ENCODE data around the gene NDUFAF8.
A peak's percentile ranks its signal among the peaks of the same experiment; 100 is the strongest.

NDUFAF8 gene

DNA sequence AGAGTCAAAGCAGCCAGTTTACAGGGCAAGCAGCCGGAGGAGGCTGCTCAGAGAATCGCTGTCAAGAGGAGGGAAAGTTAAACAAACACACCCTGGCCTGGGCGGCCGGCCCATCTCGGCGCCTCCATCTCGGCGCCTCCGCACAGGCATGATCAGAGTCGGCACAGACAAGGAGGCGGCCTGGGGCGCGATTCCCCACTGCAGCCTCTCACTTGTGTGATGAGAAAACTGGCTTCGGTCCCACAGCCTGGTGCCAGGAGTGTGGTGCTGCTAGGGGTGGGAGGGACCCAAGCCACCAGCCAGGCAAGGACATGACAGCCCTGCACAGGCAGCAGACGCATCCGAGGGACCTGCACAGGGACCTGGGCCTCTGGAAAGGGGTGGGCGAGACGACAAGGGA lies 38.3 kb downstream of the NDUFAF8 start:
- peaks cover 60% of the 10 kb centered on the region for H3K36me3 Mint-ChIP-seq
- H3K27me3 Mint-ChIP-seq, result no peaks in the 10 kb centered on the region
- no peak overlapping the region for H3K27ac Mint-ChIP-seq
- H3K4me1 Mint-ChIP-seq, result peaks cover 5% of the 10 kb centered on the region
- H3K9me3 Mint-ChIP-seq, result no peaks in the 10 kb centered on the region
- no peak overlapping the region for H3K4me3 Mint-ChIP-seq
- no peak for ATAC-seq

DNA sequence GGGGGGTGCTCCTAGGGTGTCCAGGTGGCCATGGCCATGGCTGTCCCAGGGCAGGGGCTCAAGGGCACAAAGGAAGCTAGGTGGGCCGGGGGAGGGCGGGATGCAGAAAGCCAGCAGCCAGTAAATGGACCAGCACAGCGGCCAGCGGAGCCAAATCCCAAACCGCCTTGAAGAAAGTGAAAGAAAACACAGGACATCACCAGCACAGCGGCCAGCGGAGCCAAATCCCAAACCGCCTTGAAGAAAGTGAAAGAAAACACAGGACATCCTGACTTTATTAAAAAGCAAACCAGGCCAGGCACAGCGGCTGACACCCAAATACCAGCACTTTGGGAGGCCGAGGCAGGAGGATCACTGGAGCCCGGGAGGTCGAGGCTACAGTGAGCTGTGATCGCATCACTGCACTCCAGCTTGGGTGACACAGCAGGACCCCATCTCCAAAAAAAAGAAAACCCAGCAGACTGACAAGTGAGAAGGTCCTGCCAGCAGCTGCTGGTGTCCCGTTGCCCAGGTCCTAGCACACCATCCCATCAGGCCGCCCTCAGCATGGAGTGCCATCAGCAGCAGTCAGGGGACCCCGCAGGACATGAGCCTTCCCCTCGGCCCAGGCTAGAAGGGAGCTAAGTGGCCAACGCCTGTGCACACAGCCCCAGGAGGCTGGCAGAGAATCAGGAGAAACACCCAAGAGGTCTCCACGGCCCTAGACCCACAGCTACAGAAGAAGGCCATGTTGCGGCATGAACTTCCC lies 39.0 kb downstream of the NDUFAF8 start:
- H3K4me3 Mint-ChIP-seq, result no peak overlapping the region

DNA sequence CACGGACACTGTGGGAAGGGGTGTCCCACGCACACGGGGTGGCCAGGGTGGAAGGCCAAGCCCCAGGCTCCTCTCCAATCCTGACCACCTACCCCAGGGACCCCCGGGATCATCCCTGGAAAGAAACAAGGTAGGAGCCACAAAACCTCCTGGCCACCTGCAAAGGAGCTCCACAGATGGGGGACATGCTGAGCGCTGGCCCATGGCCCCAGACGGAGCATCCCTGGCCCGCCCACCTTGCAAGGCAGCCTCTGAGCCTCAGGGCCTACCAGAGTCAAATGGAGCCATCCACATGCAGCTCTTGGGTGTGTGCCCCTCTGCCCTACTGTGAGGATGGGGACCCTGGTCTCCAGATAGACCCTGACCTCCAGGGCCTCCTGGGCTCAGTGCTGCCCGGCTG lies 39.7 kb downstream of the NDUFAF8 start:
- no peaks in the 10 kb centered on the region for H3K27me3 Mint-ChIP-seq
- ATAC-seq, result no peak
- peaks cover 46% of the 10 kb centered on the region for H3K36me3 Mint-ChIP-seq
- H3K4me1 Mint-ChIP-seq, result peaks cover 5% of the 10 kb centered on the region
- no peaks in the 10 kb centered on the region for H3K9me3 Mint-ChIP-seq
- H3K27ac Mint-ChIP-seq, result no peak overlapping the region
- H3K4me3 Mint-ChIP-seq, result no peak overlapping the region

More for the DNA sequence above, 39.0 kb downstream of the NDUFAF8 start:
- peaks cover 5% of the 10 kb centered on the region for H3K4me1 Mint-ChIP-seq
- ATAC-seq, result no peak
- no peaks in the 10 kb centered on the region for H3K27me3 Mint-ChIP-seq
- no peak overlapping the region for H3K27ac Mint-ChIP-seq
- peaks cover 53% of the 10 kb centered on the region for H3K36me3 Mint-ChIP-seq
- H3K9me3 Mint-ChIP-seq, result no peaks in the 10 kb centered on the region

DNA sequence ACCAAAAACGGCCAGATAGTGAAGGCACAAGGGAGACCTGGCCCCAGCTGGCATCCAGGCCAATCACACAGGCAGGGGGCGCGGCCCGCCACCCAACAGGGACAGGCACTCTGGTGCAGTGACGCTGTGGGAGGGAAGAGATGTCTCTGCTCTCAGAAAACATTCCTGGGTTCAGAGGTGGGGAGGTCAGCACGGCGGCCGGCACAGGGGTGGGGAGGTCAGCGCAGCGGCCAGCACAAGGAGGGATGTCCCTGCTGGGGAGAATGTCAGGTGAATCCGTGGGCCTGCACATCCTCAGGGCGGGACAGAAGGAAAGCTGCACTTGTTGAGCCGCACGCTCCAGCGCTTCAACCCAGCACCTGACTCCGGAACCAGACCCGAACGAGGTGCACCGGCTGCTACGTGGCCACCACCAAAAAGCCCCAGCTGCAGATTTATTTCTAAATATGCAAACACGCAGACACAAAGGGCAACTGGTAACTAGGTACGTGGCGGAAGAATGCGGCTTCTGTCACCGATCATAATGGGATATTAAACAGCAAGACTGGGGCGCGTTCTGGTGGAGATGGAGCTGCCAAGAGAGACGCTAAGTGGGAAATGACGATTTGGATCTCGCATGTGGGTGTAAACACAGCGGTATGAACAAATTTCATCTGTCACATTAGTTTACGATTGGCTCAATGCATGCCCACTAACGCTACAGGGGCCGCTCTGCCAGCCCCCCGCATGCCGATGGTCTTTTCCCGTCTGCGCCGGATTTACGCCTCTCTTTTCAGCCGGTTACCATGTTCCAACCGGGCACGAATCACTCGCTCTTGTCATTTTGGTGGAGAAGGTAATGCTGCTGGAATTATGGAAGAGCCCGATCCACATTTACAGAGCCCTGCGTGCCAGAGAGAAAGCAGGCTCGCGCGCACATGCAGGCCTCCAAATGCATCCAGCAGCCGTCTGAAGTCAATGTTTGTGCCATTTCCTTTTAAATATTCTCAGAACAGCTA lies 40.5 kb downstream of the NDUFAF8 start:
- peaks cover 46% of the 10 kb centered on the region for H3K36me3 Mint-ChIP-seq

DNA sequence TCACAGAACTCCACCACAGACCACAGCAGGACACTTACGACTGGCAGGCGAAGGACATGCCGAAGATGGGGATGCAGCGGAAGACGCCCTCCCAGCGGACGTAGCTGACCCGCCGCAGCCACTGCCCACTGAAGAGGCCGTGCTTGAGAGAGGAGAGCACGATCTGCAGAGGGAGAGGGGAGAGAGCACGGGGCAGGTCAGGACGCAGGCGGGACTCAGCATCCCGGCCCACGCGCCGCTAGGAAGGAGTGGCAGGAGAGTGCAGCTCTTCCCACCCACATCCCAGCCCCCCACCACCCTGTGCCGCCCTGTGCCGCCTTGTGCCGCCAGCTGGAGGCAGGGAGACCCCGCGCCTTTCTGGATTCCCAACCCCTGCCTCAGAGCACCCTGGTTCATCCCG lies 41.5 kb downstream of the NDUFAF8 start:
- Mint-ChIP-seq H3K4me1 (peaks cover 19% of the 10 kb centered on the region), H3K36me3 (peaks cover 45% of the 10 kb centered on the region), H3K27me3 (no peaks in the 10 kb centered on the region), H3K27ac (no peak overlapping the region), H3K9me3 (no peaks in the 10 kb centered on the region), H3K4me3 (no peak overlapping the region)
- ATAC-seq, result no peak

More for the DNA sequence above, 40.5 kb downstream of the NDUFAF8 start:
- Mint-ChIP-seq H3K27me3 (no peaks in the 10 kb centered on the region), H3K4me1 (peaks cover 9% of the 10 kb centered on the region), H3K4me3 (no peak overlapping the region), H3K9me3 (no peaks in the 10 kb centered on the region), H3K27ac (no peak overlapping the region)
- ATAC-seq, result no peak

DNA sequence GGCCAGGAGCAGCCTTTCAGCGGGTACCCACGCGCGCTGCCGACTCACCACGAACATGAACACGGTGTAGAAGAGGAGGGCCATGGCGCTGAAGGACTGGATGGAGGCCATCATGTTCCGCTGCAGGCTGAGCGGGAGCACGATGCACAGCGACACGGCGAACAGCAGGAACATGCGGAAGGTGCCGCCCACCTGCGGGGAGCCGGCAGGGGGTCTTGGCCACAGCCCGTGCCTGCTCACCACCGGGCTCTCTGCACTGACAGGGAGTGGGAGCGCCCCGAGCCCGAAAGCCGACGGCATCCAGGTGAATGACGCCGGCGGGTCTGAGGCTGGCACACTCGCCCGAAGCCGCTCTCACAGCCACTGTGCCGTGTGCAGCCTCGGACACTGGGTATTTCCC lies 43.0 kb downstream of the NDUFAF8 start:
- Mint-ChIP-seq H3K4me1 (peaks cover 35% of the 10 kb centered on the region), H3K4me3 (no peak overlapping the region), H3K27me3 (no peaks in the 10 kb centered on the region), H3K36me3 (peaks cover 39% of the 10 kb centered on the region), H3K9me3 (no peaks in the 10 kb centered on the region), H3K27ac (no peak overlapping the region)
- ATAC-seq, result no peak

DNA sequence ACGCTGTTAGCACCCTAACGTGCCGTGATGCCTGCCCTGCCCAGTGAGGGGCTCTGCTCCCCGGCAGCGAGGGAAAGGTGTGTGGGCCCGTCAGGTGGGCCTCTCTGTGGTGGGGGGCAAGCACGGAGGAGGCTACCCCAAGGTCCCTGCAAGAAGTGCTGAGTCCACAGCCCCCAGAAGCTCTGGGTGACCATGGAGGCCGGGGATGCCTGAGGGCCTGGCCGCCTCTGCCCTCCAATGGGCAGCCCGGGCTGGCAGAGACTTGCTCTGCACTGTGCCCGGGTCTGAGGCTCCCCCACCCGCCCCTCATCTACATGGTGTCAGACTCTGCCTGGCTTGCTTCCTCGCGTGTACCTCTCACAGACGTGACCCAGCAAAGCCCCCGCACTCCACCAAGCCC lies 43.8 kb downstream of the NDUFAF8 start:
- H3K9me3 Mint-ChIP-seq, result no peaks in the 10 kb centered on the region
- peaks cover 34% of the 10 kb centered on the region for H3K4me1 Mint-ChIP-seq
- H3K4me3 Mint-ChIP-seq, result no peak overlapping the region
- peaks cover 39% of the 10 kb centered on the region for H3K36me3 Mint-ChIP-seq
- no peaks in the 10 kb centered on the region for H3K27me3 Mint-ChIP-seq
- ATAC-seq, result no peak
- H3K27ac Mint-ChIP-seq, result no peak overlapping the region

DNA sequence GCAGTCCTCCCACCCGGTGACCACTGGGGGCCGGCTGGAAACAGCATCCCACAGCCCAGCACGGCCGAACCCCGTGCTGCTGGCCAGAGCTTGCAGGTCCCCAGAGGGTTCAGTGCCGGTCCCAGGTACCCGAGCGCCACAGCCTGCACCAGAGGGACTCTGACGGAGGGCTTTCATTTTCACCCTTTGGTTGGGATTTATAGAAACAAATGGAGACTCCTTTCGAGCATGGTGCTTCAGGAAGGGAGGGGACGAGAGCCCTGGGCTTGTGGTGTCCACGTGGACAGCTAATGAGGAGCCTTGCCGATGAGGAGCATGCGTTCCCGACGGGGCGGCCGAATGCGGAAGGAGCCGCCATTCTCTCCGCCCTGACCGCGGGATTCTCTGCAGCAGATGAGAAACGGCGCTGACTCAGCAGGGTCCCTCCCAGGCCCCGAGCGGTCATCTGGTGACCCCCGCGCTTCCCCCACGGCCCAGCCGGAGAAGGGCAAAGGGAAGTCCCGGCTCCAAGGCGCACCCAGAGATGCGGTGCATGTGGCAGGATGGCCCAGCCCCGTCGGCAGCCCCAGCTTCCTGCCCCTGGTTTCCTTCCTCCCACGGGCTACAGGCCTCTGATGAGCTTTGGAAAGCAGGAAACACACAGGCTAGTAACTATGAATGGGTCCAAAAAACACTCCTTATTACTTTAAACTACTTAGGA lies 46.2 kb downstream of the NDUFAF8 start:
- peak overlapping the region; percentile 88 for H3K4me3 Mint-ChIP-seq
- peak; percentile 76 for ATAC-seq
- H3K36me3 Mint-ChIP-seq, result peaks cover 38% of the 10 kb centered on the region
- no peaks in the 10 kb centered on the region for H3K9me3 Mint-ChIP-seq
- peak overlapping the region; percentile 95 for H3K27ac Mint-ChIP-seq
- no peaks in the 10 kb centered on the region for H3K27me3 Mint-ChIP-seq
- peaks cover 40% of the 10 kb centered on the region for H3K4me1 Mint-ChIP-seq

DNA sequence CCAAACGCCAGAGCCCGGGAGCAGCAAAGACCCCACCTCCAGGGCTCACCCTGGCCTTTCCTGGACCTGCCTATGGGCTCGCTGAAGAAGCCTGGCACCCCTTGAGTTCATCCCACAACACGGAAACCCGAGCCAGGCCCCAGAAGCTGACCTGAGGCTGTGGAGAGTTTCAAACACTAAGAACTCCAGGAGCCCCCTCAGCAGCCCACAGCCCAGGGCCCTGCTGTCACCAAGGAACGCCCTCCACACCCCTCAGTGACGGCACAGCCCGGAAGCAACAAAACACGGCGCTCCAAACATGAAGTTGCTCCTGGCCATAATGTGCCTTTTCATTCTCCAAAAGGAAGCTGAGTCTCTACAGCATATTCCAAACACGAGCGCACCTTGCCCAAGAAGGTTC lies 46.8 kb downstream of the NDUFAF8 start:
- no peaks in the 10 kb centered on the region for H3K27me3 Mint-ChIP-seq
- H3K9me3 Mint-ChIP-seq, result no peaks in the 10 kb centered on the region
- ATAC-seq, result no peak
- H3K27ac Mint-ChIP-seq, result peak overlapping the region; percentile 95
- H3K4me1 Mint-ChIP-seq, result peaks cover 41% of the 10 kb centered on the region
- H3K36me3 Mint-ChIP-seq, result peaks cover 37% of the 10 kb centered on the region
- H3K4me3 Mint-ChIP-seq, result peak overlapping the region; percentile 88

DNA sequence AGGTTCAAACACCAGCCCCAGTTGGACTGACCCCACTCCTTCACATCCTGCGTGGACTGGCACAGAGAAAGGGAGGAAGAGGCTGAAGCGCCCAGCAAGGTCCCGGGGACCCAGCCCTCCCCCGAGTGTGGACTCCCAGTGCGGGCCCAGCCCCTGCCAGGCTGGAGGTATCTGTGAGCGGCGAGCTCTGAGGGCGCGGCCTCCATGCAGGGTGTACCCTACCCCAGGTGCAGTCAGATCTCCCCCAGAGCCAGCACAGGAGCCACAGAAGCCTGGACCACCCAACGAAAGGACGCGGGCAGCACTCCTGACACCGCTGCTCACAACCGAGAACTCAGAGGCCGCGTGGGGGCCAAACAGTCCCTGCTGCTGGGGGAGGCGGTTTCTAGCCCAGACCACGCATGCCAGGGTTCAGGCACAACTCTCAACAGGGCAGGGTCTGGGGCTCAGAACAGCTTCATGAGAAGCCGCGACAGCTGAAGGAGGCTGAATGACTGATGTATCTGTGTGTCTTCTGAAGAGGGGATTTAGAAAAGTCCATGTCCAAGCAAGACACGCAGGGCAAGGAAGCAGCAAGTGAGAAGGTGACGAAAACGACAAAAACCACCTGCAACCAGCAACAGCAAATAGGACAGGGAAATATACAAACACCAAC lies 47.5 kb downstream of the NDUFAF8 start:
- H3K27me3 Mint-ChIP-seq, result no peaks in the 10 kb centered on the region
- H3K9me3 Mint-ChIP-seq, result no peaks in the 10 kb centered on the region
- peaks cover 37% of the 10 kb centered on the region for H3K36me3 Mint-ChIP-seq
- H3K4me1 Mint-ChIP-seq, result peaks cover 49% of the 10 kb centered on the region
- peak overlapping the region; percentile 95 for H3K27ac Mint-ChIP-seq
- no peak for ATAC-seq
- H3K4me3 Mint-ChIP-seq, result peak overlapping the region; percentile 88

DNA sequence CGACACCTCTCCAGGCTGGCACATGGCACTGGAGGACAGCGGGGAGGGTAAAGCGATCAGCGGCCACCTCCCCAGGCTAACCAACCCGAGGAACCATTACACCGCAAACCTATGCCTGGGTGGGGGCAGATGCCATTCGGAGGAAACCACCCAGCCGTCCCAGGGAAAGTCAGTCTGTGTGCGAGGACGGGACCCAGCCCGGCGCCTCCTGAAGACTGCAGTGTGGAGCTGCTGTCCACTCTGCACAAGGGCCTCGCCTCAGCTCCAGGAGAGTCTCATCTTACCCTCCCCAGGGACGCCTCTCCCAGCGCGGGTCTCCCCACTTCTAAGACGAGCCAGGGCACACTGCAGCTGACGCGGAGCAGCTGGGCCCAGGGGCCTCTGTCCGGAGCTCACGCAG lies 48.0 kb downstream of the NDUFAF8 start:
- Mint-ChIP-seq H3K27me3 (no peaks in the 10 kb centered on the region), H3K27ac (peak overlapping the region; percentile 95), H3K9me3 (no peaks in the 10 kb centered on the region), H3K4me1 (peaks cover 52% of the 10 kb centered on the region), H3K36me3 (peaks cover 37% of the 10 kb centered on the region), H3K4me3 (no peak overlapping the region)
- no peak for ATAC-seq

DNA sequence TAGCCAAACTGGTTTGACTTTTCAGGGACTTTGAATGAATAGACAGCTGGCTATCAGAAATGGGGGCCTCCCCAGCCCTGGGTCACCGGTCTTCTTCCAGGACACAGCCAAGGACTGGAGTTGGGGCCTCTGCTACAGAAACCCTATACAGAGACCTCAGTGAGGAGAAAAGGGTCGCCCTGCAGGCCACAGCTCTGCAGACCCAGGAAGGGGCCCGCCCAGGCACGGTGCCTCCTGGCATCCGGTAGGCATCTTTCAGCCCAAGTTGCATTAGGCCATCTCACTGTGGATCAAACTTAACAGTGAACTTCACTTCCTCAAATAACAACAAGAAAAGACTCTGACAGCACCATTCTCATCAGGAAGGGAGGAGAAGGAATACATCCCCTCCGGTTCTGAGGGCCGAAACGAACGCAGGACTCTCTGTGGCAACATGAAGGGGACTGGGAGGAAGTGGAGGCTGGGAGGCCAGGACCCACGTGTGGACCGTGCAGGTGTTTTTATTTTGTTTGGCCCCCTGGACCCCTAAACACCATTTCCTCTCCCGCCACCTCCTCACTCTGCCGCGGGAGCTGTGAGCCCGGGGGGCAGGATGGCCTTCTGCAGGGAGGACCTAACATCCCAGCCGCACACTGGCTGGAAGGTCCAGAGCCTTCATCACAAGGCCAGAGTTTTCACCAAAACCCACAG lies 48.8 kb downstream of the NDUFAF8 start:
- Mint-ChIP-seq H3K4me1 (peaks cover 57% of the 10 kb centered on the region), H3K36me3 (peaks cover 37% of the 10 kb centered on the region), H3K9me3 (no peaks in the 10 kb centered on the region), H3K27ac (peak overlapping the region; percentile 95), H3K27me3 (no peaks in the 10 kb centered on the region), H3K4me3 (no peak overlapping the region)
- ATAC-seq, result no peak

DNA sequence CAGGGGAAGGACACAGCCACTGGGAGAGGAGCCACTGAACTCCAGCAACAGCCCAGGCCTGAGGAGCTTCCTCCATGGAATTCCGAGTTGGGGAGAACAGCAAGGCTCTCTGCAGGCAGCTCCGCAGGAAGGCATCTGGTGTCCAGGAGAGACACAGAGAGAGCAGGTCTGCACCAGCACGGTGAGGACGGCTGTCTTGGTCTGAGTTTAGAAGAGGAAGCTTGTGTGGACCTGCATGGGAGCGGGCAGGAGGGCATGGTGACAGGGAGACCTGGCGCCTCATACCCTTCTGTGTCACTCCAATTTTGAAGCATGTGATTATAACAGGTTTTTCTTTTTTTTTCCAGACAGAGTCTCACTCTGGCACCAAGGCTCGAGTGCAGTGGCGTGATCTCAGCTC lies 49.6 kb downstream of the NDUFAF8 start:
- no peak for ATAC-seq
- Mint-ChIP-seq H3K9me3 (no peaks in the 10 kb centered on the region), H3K27ac (no peak overlapping the region), H3K4me3 (no peak overlapping the region), H3K27me3 (no peaks in the 10 kb centered on the region), H3K36me3 (peaks cover 37% of the 10 kb centered on the region), H3K4me1 (peaks cover 58% of the 10 kb centered on the region)

DNA sequence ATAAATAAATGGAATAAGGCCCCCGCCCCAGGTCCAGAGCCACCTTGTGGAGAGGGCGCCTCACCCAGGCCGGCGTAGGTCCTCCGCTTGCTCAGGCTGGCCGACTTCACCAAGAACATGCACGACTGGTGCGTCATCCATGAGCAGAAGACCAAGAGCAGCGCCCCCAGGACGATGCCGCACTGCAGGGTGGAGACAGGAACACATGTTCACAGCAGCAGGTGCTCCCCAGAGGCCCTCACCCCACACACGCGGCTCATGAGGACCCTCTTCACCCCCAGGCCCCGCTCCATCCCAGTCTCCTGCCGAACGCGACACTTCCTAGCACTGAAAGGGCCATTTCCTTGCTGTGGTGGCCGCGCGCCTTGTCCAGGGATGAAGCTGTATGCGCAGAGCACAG lies 50.5 kb downstream of the NDUFAF8 start:
- Mint-ChIP-seq H3K27ac (no peak overlapping the region), H3K4me3 (no peak overlapping the region), H3K4me1 (peaks cover 61% of the 10 kb centered on the region), H3K36me3 (peaks cover 37% of the 10 kb centered on the region), H3K9me3 (no peaks in the 10 kb centered on the region), H3K27me3 (no peaks in the 10 kb centered on the region)
- no peak for ATAC-seq

Measured in stimulated activated memory B cell treated with anti-CD40 and anti-IgM and Interleukin-4, amounts not matched to agents 10 μg/mL and 1 μg/mL and 100 μg/mL, for 72 hours (primary cell).